ENCODE data around the gene GADD45A.
"Not testable (repeated sequence)": the region's sequence is repeated elsewhere in the genome, so short reads cannot be mapped to it uniquely, and the experiment has no call there.

Gene GADD45A
- 27.9 to 91.3 (median 31.4) reads per million in 4 donors for total RNA-seq

GRCh38 chr1:67685067-67685557, at the start of gene GADD45A:
Gene GADD45A (plus strand): TSS chr1:67685201. CDS start chr1:67685495, 294 bp downstream.
- peak; percentile 89 to 98 (median 93) for DNase-seq

DNA sequence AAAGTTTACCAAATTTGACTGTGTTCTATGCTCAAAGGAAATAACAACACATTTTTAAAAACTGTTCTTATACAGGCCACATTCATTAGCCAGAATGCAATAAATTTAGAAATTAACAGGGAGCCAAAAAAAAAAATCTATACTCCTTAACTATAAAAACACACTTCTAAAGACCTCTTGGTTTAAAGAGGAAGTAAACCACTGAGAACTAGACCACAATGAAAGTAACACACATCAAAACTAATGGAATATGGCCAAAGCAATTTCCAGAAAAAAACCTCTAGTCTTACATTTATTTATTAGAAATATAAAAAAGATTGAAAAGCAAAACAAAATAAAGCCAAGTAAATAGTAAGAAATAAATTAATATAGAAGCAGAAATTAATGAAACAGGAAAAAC, 48.9 kb upstream of the GADD45A start:
- no peak for DNase-seq

DNA sequence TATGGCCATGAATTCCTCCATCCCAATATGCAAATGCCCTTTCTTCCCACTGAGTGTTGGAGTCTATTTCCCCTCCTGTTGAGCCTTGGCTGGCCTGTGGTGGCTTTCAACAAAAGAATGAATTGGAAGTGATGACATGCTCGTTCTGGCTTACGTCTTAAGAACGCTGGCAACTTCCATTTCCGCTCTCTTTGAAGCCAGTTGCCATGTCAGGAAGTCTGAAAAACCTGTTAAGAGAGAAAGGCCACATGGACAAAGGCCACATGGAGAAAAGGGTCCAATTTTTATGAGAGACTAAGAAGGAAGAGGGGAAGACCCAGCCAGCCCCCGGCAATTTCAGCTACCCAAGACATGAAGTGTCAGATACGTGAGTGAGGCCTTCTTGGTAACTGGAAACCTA, 45.6 kb upstream of the GADD45A start:
- DNase-seq: no peak

GRCh38 chr1:67642629-67643028, 42.4 kb upstream of the GADD45A start:
- no peak for DNase-seq

- DNase-seq: no peak
These were observed 40.4 kb upstream of the GADD45A start for GRCh38 chr1:67644566-67644965.

DNA sequence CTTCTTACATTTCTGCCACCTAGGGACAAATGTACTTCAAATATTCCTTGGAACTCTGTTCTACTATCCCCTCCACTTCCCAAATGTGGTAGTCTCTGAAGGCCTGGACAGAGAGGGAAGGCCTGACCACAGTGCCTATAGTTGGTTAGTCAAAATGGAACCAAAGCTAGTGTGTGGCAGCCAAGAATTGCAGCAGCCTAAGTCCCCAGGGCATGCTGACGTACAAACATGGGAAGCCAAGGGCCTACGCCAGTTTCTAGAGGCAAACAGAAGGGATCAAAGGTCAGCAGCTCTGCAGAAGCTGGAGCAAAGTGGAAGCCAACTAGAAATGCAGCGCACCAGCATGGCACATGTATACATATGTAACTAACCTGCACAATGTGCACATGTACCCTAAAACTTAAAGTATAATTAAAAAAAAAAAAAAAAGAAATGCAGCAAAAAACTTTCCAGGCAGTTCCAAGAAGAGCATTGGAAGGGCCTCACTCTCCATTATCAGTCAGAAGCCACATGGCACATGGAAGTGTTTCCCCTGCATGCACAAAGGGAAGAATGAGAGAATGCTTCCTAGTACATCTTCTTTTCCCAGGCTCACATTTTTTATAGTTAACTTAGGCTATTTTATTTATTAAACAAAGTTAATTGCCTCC, 39.4 kb upstream of the GADD45A start:
- no peak for DNase-seq

DNA sequence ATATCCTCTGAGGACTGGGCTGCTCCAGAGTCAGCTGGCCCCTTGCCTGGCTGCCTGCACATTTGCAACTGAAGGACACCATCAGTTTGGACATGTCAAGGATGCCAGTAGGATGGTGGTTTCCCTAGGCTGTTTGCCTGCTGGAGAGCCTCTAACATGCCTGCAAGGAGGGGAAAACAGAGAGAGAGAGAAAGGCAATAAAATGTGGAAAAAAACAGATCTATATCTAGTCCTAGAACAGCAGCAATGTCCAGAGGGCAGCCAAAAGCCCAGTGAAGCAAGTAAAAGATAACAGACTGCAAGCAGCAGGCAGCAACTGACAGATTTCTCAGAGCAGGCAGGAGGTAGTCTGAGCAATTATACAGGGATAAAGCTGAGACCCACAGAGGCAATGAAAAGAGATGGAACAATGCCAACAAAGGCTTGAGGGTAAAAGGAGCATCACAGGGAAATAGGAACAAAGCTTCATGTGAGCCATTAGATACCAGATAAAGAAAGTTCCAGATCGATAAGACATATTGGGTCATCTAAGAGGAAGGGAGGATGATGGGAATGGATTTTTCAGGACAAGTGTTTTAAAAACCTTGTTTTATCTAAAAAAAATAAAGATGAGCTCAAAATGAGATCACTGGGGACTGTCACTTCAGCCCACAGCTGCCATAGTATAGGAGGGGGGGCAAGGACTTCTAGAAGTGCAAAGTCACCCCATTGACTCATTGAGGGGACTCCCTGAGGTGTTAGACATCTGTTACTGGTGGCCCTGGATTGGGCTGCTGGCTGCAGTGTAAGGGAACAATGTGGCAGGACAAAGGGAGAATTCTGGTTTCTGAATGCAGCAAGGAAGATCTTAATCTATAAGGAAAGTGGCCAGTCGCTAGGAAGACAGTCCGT, 38.6 kb upstream of the GADD45A start:
- DNase-seq: no peak

GRCh38 chr1:67647036-67647798, 37.8 kb upstream of the GADD45A start:
- DNase-seq: no peak

GRCh38 chr1:67647814-67648358, 37.1 kb upstream of the GADD45A start:
- no peak for DNase-seq

GRCh38 chr1:67648582-67649326, 36.2 kb upstream of the GADD45A start:
- DNase-seq: no peak

GRCh38 chr1:67650061-67650460, 34.9 kb upstream of the GADD45A start:
- DNase-seq: no peak

- DNase-seq: no peak
These were observed 34.0 kb upstream of the GADD45A start for GRCh38 chr1:67651031-67651430.

- DNase-seq: peak in 1 of 5 donors; percentile 8
These were observed 32.2 kb upstream of the GADD45A start for GRCh38 chr1:67652800-67653199.

- no peak for DNase-seq
These were observed 31.7 kb upstream of the GADD45A start for GRCh38 chr1:67653304-67653703.

- no peak for DNase-seq
These were observed 29.4 kb upstream of the GADD45A start for GRCh38 chr1:67655581-67655980.

GRCh38 chr1:67657152-67657551, 27.8 kb upstream of the GADD45A start:
- not testable (repeated sequence) for DNase-seq

- DNase-seq: no peak
These were observed 25.8 kb upstream of the GADD45A start for GRCh38 chr1:67659229-67659628.

DNA sequence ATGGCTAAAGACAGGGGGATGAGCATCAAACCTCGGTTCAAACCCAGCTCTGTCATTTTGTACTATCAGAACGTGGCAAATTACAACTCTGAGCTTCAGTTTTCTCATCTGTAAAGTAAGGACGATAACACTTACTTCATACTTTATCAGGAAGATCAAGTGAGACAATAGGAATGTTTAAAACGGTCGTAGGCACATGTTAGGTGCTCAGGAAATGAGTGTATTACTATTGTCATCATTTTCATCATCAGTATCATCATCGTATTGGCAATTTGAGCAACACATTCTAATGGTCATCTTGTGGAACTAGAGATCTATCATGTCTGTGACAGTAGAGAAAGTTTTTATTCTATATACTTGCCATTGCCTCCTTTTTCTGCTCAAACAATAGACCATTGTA, 22.1 kb upstream of the GADD45A start:
- no peak for DNase-seq

DNA sequence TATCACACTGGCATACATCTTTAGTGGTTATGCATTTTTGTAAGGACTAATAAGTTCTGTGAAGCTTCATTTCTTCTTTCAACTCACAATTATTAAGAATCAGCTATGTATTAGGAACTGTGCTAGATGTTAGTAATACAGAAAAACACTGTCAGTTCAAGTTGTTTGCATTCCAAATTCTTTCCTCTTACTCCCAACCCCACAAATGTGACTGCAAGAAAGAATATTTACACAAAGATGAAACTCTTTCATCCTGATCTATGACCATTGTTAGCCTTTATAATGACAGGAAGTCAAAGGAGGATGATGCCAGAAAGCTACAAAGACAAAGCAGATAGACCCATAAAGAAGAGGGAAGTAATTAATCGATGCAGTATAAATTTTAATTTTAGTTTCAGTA, 21.0 kb upstream of the GADD45A start:
- DNase-seq: no peak

DNA sequence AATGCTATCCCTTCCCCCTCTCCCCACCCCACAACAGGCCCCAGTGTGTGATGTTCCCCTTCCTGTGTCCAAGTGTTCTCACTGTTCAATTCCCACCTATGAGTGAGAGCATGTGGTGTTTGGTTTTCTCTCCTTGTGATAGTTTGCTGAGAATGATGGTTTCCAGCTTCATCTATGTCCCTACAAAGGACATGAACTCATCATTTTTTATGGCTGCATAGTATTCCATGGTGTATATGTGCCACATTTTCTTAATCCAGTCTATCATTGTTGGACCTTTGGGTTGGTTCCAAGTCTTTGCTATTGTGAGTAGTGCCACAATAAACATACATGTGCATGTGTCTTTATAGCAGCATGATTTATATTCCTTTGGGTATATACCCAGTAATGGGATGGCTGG, 19.7 kb upstream of the GADD45A start:
- DNase-seq: not testable (repeated sequence)

GRCh38 chr1:67666636-67667035, 18.4 kb upstream of the GADD45A start:
- no peak for DNase-seq

- DNase-seq: no peak
These were observed 16.3 kb upstream of the GADD45A start for GRCh38 chr1:67668660-67669059.

All from T-helper 1 cell (primary cell).